Esophagus squamous epithelium (tissue), 4 donors: ENCODE measurements around the gene SMC5.

Experiments
- POLR2A ChIP-seq, 4 donors: fragments of 450-650 bp; IDR thresholded peaks; one replicate each; pipeline ENCODE4 v1.6.1; 2017; ENCODE audit warnings: antibody characterized with exemption in 4 of 4, mild to moderate bottlenecking in 4 of 4, moderate library complexity in 3 of 4
- TF ChIP-seq, protein P1 (sequence below), 6 experiments: fragments of 450-650 bp in 4 of 6; fragments of 200-600 bp in 2 of 6; sonication (generic) in 2 of 6; IDR thresholded peaks; one replicate each; pipeline ENCODE4 v1.5.1; 2016 to 2019; ENCODE audit warnings: antibody characterized with exemption in 6 of 6, mild to moderate bottlenecking in 4 of 6, moderate library complexity in 4 of 6

DNA sequence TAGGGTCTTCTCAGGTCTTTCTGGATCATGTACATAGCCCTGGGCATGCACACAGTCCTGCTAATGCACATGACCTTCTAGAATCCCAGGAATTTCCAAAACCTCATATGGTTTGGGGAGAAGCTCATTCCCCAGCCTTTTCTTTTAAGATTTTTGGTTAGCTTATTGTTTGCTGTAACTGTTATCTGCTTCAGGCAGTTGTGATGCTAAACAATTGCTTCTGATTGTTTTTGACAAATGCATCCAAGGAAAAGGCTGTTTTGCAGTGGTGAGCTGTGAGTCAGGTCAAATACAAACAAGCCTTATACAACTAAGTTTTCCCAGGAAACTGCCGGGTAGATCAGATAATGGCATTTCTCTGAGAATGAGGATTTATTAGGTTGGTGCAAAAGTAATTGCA lies 32.7 kb downstream of the SMC5 start:
- TF ChIP-seq, protein P1, sequence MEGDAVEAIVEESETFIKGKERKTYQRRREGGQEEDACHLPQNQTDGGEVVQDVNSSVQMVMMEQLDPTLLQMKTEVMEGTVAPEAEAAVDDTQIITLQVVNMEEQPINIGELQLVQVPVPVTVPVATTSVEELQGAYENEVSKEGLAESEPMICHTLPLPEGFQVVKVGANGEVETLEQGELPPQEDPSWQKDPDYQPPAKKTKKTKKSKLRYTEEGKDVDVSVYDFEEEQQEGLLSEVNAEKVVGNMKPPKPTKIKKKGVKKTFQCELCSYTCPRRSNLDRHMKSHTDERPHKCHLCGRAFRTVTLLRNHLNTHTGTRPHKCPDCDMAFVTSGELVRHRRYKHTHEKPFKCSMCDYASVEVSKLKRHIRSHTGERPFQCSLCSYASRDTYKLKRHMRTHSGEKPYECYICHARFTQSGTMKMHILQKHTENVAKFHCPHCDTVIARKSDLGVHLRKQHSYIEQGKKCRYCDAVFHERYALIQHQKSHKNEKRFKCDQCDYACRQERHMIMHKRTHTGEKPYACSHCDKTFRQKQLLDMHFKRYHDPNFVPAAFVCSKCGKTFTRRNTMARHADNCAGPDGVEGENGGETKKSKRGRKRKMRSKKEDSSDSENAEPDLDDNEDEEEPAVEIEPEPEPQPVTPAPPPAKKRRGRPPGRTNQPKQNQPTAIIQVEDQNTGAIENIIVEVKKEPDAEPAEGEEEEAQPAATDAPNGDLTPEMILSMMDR (IDR thresholded peaks at IDR 0.05) = no peak
- TF ChIP-seq POLR2A (IDR thresholded peaks at IDR 0.05) = no peak
